Stomach (tissue), 4 donors: ENCODE data around the gene SORCS2.

Experiments
- CTCF ChIP-seq, 7 experiments: fragments of 450-650 bp in 4 of 7; fragments of 200-600 bp in 3 of 7; sonication (generic) in 3 of 7; IDR thresholded peaks; one replicate each; pipeline ENCODE4 v1.5.1; 2016 to 2019; ENCODE audit warnings: antibody characterized with exemption in 7 of 7, control low read depth in 2 of 7, mild to moderate bottlenecking in 1 of 7
- EP300 ChIP-seq: sonication (generic); formaldehyde crosslinking; IDR thresholded peaks from one replicate; pipeline ENCODE4 v1.6.1; 2017; ENCODE audit warnings: antibody characterized with exemption
- POLR2A ChIP-seq, 4 donors: fragments of 450-650 bp; IDR thresholded peaks; one replicate each; pipeline ENCODE4 v1.6.1; 2016; ENCODE audit warnings: antibody characterized with exemption in 4 of 4, control low read depth in 2 of 4, mild to moderate bottlenecking in 1 of 4, moderate library complexity in 1 of 4
- POLR2AphosphoS5 ChIP-seq, 3 donors: sonication (generic); formaldehyde crosslinking; IDR thresholded peaks; one replicate each; pipeline ENCODE4 v1.6.1; 2016; ENCODE audit warnings: antibody characterized with exemption in 3 of 3

- no peak for TF ChIP-seq CTCF (IDR thresholded peaks at IDR 0.05)
- no peak for TF ChIP-seq POLR2AphosphoS5 (IDR thresholded peaks at IDR 0.05)
- TF ChIP-seq EP300: no peak
- TF ChIP-seq POLR2A (IDR thresholded peaks at IDR 0.05): no peak
Measured at GRCh38 chr4:7565483-7565882, 373.1 kb downstream of the SORCS2 start.
